Activated naive CD4-positive, alpha-beta T cell treated with anti-CD3 and anti-CD28 coated beads, Interleukin-2, amount 50 U/mL, for 72 hours (primary cell): ENCODE data around the gene SNX9. TPM values are rescaled to one million over a fixed set of nuclear protein-coding genes. Genes with fewer than 3 reads are reported as not detected.
"Not testable (repeated sequence)": the region's sequence is repeated elsewhere in the genome, so short reads cannot be mapped to it uniquely, and the experiment has no call there.

Experiments used
- ATAC-seq, 2 donors: fragments of 150-1000 bp; cut with Tn5 transposase; 2 replicates each; pipeline ENCODE4 v1.10.0; 2021; ENCODE audit warnings: mild to moderate bottlenecking in 2 of 2, moderate library complexity in 2 of 2
- DNase-seq, 2 donors: peaks; one replicate each; pipeline ENCODE4 v3.0.0; 2021 to 2022; ENCODE audit warnings: low spot score in 2 of 2
- H3K27ac Mint-ChIP-seq, 2 donors: one replicate each; pipeline ENCODE4 v1.8.0; 2022; ENCODE audit warnings: mild to moderate bottlenecking in 2 of 2, mixed read lengths in 2 of 2
- H3K36me3 Mint-ChIP-seq, 2 donors: one replicate each; pipeline ENCODE4 v1.8.0; 2022; ENCODE audit warnings: mixed read lengths in 2 of 2
- H3K9me3 Mint-ChIP-seq, 2 donors: one replicate each; pipeline ENCODE4 v1.8.0; 2022; ENCODE audit warnings: mixed read lengths in 2 of 2
- total RNA-seq, 2 donors: library from RNA; stranded (reverse); gene quantifications; one replicate each; pipeline ENCODE4 v1.2.3, GENCODE V29; 2022

SNX9 gene
- total RNA-seq, 2 donors from 2014 or later: 27.6 to 35.0 TPM

DNA sequence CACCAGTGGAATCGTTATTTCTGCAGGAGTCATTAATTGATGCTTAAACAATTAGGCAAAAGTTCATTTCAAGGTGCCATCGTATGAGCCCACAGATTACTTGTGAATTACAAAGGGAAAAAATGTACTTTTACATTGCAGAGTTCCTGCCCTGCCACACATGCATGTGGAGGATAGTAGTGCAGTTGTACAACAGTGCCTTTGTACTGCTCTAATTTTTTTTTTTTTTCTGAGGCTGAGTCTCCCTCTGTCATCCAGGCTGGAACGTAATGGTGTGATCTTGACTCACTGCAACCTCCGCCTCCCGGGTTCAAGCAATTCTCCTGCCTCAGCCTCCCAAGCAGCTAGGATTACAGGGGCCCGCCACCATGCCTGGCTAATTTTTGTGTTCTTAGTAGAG lies 132.6 kb downstream of the SNX9 start:
- no peak for ATAC-seq
- H3K9me3 Mint-ChIP-seq: peaks cover 14 to 26% of the 10 kb centered on the region in 2 donors
- no peak overlapping the region for H3K27ac Mint-ChIP-seq
- peaks cover 13 to 28% of the 10 kb centered on the region in 2 donors for H3K36me3 Mint-ChIP-seq
- DNase-seq: no peak

- DNase-seq: no peak
- H3K27ac Mint-ChIP-seq: no peak overlapping the region
- H3K36me3 Mint-ChIP-seq: peaks cover 13 to 34% of the 10 kb centered on the region in 2 donors
- ATAC-seq: no peak
- H3K9me3 Mint-ChIP-seq: peaks cover 14 to 27% of the 10 kb centered on the region in 2 donors
Observed at GRCh38 chr6:157956171-157956730, 133.2 kb downstream of the SNX9 start.

- no peak for ATAC-seq
- Mint-ChIP-seq H3K9me3 (peaks cover 14 to 36% of the 10 kb centered on the region in 2 donors), H3K36me3 (peaks cover 17 to 53% of the 10 kb centered on the region in 2 donors)
Observed at GRCh38 chr6:157959451-157960227, 136.6 kb downstream of the SNX9 start.

DNA sequence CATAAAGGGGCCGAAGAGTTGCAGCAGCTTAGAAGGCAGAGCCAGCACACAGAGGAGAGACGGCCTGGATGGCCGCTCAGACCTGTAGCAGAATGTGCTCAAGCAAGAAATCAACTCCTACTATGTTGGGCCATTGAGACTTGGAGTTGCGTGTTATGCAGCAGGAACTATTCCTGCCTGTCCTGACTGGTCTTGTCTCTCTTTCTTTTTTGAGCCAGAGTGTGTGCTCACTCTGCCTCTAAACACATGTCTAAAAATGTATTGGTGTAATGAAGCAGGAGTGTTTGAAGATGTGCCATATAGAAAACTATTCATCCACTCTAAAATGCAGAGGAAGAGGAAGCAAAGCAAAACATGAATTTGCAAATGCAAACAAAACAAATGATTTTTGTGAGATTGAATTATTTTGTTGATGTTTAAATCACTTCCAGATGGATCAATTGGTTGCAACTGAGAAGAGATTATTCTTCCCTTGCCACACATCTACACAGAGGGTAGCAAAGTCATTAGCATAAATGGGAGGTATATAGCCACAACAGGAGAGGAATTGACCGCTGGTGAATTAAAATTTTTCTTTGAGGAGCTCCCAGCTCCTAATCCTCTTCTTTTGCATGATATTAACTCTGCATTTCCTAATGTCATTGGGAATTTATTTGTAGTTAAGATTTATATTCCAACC lies 138.2 kb downstream of the SNX9 start:
- Mint-ChIP-seq H3K36me3 (peaks cover 17 to 53% of the 10 kb centered on the region in 2 donors), H3K27ac (no peak overlapping the region), H3K9me3 (peaks cover 14 to 40% of the 10 kb centered on the region in 2 donors)
- ATAC-seq: no peak
- DNase-seq: no peak

More at GRCh38 chr6:157959451-157960227, 136.6 kb downstream of the SNX9 start:
- no peak overlapping the region for H3K27ac Mint-ChIP-seq
- DNase-seq: no peak

DNA sequence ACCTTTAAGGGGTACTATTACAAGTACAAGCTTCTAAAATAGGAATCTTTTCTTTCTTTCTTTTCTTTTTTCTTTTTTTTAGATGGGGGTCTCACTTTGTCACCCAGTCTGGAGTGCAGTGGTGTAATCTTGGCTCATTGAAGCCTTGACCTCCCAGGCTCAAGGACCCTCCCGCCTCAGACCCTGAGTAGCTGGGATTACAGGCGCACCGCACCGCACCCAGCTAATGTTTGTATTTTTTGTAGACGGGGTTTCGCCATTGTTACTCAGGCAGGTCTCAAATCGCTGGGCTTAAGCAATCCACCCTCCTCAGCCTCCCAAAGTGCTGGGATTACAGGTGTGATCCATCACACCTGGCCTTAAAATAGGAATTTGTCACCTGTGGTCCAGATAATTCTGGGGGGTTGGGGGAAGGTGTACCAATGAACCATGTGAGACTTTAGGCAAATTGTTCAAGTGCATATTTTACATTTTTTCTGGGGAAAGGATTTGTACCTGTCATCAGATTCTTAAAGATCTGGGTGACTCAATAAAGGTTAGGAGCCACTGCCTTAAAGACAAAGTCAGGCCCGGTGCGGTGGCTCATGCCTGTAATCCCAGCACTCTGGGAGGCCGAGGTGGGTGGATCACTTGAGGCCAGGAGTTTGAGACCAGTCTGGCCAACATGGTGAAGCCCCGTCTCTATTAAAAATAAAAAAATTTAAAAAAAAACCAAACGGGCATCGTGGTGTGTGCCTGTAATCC lies 139.0 kb downstream of the SNX9 start:
- DNase-seq: no peak
- peaks cover 14 to 40% of the 10 kb centered on the region in 2 donors for H3K9me3 Mint-ChIP-seq
- ATAC-seq: peak; percentile 14 to 36
- peaks cover 17 to 53% of the 10 kb centered on the region in 2 donors for H3K36me3 Mint-ChIP-seq
- peak overlapping the region; percentile 93 to 94 for H3K27ac Mint-ChIP-seq

- H3K9me3 Mint-ChIP-seq: peaks cover 14 to 40% of the 10 kb centered on the region in 2 donors
- DNase-seq (peak in 1 of 2 donors; percentile 56), ATAC-seq (peak; percentile 85 to 92)
- peaks cover 17 to 53% of the 10 kb centered on the region in 2 donors for H3K36me3 Mint-ChIP-seq
- peak overlapping the region; percentile 93 to 94 for H3K27ac Mint-ChIP-seq
Observed at GRCh38 chr6:157962601-157963302, 139.7 kb downstream of the SNX9 start.

DNA sequence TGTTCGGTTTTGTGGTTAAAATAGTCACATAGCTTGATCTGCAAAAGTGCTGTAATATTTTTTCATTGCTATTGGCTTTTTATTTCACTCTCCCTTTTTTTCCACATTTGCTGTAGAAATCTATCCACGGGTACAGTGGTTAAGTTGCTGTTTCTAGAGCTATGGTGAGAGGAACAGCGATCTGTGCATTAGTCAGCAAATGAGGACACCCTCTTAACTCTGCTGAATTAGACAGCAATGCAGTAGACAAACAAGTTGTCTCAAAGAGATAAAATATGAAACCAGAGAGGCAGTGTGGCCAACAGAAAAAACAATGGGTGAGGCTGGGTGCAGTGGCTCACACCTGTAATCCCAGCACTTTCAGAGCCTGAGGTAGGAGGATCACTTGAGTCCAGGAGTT lies 141.1 kb downstream of the SNX9 start:
- peaks cover 7 to 39% of the 10 kb centered on the region in 2 donors for H3K36me3 Mint-ChIP-seq
- peak overlapping the region in 1 of 2 donors; percentile 82 for H3K27ac Mint-ChIP-seq
- ATAC-seq (peak in 1 of 2 donors; percentile 38), DNase-seq (no peak)
- peaks cover 8 to 29% of the 10 kb centered on the region in 2 donors for H3K9me3 Mint-ChIP-seq

GRCh38 chr6:157965387-157965786 lies 142.3 kb downstream of the SNX9 start:
- DNase-seq: no peak
- H3K27ac Mint-ChIP-seq: no peak overlapping the region
- H3K36me3 Mint-ChIP-seq: peaks cover 4 to 27% of the 10 kb centered on the region in 2 donors
- peaks cover 0 to 19% of the 10 kb centered on the region in 2 donors for H3K9me3 Mint-ChIP-seq
- ATAC-seq: no peak

GRCh38 chr6:157966589-157966977 lies 143.5 kb downstream of the SNX9 start:
- no peak overlapping the region for H3K27ac Mint-ChIP-seq

DNA sequence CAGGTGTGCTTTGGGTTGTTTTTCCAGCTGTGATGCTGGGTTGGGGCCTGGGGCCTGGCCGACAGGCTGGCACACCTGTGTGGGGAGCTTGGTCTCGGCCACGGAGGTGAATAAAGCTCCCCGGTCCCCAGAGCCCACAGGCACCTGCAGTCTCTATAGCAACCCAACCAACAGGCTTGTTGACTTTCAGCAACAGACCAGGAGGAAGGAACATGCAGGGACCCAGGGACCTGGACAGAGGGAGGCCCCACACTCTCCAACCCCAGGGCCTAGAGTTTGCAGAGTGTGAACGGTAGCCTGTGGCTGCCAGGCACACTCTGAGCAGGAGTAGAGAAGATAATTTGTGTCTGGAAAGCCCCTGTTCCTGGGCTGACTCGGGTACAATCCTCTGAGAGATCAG lies 144.0 kb downstream of the SNX9 start:
- H3K27ac Mint-ChIP-seq: no peak overlapping the region
- H3K9me3 Mint-ChIP-seq: peaks cover 0 to 11% of the 10 kb centered on the region in 2 donors
- peaks cover 4 to 17% of the 10 kb centered on the region in 2 donors for H3K36me3 Mint-ChIP-seq
- DNase-seq (no peak), ATAC-seq (no peak)

More at GRCh38 chr6:157966589-157966977, 143.5 kb downstream of the SNX9 start:
- DNase-seq (peak in 1 of 2 donors; percentile 49), ATAC-seq (no peak)
- peaks cover 4 to 17% of the 10 kb centered on the region in 2 donors for H3K36me3 Mint-ChIP-seq
- H3K9me3 Mint-ChIP-seq: peaks cover 0 to 11% of the 10 kb centered on the region in 2 donors

DNA sequence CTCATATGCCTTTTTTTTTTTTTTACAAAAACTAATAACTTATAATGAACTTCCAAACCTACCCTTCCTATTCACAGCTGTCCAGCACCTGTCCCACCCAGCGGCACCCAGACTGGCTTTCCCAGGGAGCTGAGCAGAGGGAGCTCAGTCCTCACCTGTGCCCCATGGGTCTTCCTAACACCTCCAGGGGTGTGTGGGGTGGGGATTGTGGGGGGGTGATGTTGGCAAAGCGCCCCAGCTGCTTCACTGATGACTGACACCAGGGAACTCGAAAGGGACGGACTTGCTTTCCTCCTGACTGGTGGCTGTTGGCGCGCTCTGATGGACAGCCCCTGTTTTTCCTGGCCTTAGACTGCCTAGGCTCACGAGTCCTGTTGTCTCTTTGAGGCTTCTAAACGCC lies 144.4 kb downstream of the SNX9 start:
- Mint-ChIP-seq H3K27ac (no peak overlapping the region), H3K9me3 (peaks cover 0 to 11% of the 10 kb centered on the region in 2 donors), H3K36me3 (peaks cover 4 to 17% of the 10 kb centered on the region in 2 donors)
- DNase-seq: no peak
- ATAC-seq: no peak

- H3K27ac Mint-ChIP-seq, ATAC-seq, H3K9me3 Mint-ChIP-seq, DNase-seq, H3K36me3 Mint-ChIP-seq: not testable (repeated sequence)
Observed at GRCh38 chr6:157972177-157972576, 149.1 kb downstream of the SNX9 start.

DNA sequence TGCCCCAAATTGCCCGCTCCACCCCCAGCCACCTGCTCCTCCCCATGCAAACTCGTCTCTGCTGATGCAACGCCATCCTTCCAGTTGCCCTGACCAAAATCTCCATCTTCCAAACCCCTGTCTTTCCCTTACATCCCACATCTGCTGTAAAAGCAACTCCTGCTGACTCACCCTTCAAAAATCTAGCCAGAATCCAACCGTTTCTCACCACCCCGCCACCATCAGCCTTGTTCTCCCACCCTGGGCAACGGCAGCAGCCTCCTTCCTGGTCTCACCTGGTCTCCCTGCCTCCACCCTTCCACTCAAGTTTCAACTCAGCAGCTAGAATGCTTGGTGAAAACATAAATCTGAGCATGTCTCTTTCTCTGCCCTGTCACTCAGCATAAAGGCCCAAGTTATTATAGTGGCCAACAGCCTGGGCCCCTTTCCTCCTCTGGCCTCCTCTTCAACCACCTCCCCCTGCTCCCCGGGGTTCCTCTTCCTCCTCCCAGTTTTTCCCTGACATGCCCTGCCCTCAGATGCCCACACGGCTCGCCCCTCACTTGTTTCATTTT lies 151.4 kb downstream of the SNX9 start:
- H3K36me3 Mint-ChIP-seq: no peaks in the 10 kb centered on the region
- H3K27ac Mint-ChIP-seq: no peak overlapping the region
- ATAC-seq (no peak), DNase-seq (no peak)
- H3K9me3 Mint-ChIP-seq: no peaks in the 10 kb centered on the region

- no peak for DNase-seq
Observed at GRCh38 chr6:157974967-157975366, 151.9 kb downstream of the SNX9 start.

GRCh38 chr6:157975456-157975855 lies 152.4 kb downstream of the SNX9 start:
- no peaks in the 10 kb centered on the region for H3K9me3 Mint-ChIP-seq
- no peak overlapping the region for H3K27ac Mint-ChIP-seq
- DNase-seq (no peak), ATAC-seq (no peak)
- H3K36me3 Mint-ChIP-seq: no peaks in the 10 kb centered on the region

More at GRCh38 chr6:157974967-157975366, 151.9 kb downstream of the SNX9 start:
- Mint-ChIP-seq H3K27ac (no peak overlapping the region), H3K36me3 (no peaks in the 10 kb centered on the region), H3K9me3 (no peaks in the 10 kb centered on the region)
- no peak for ATAC-seq
